Left ventricle myocardium inferior (tissue), 1 donor: Measurements from ENCODE around the gene COMT. TPM values are rescaled to one million over a fixed set of nuclear protein-coding genes. Genes with fewer than 3 reads are reported as not detected.

Experiments
- DNase-seq: peaks from one replicate; pipeline ENCODE4 v3.0.0-alpha.2; 2020
- H3K27ac ChIP-seq: fragments of 200-600 bp; replicated peaks from 2 replicates; pipeline ENCODE4 v1.8.0; 2021
- H3K27me3 ChIP-seq: fragments of 200-600 bp; 2 replicates; pipeline ENCODE4 v1.8.0; 2021; ENCODE audit warnings: low read depth
- H3K36me3 ChIP-seq: fragments of 200-600 bp; 2 replicates; pipeline ENCODE4 v1.8.0; 2021
- H3K4me1 ChIP-seq: fragments of 200-600 bp; 2 replicates; pipeline ENCODE4 v1.8.0; 2021
- H3K4me3 ChIP-seq: fragments of 200-600 bp; 2 replicates; pipeline ENCODE4 v1.8.0; 2021; ENCODE audit warnings: mild to moderate bottlenecking, moderate library complexity
- H3K9me3 ChIP-seq: fragments of 200-600 bp; replicated peaks from 2 replicates; pipeline ENCODE4 v1.8.0; 2021
- intact Hi-C: fragments of 100-400 bp; cut with micrococcal nuclease; formaldehyde crosslinking; loops from one replicate; pipeline ENCODE4 v1.11.0; 2022
- total RNA-seq: library from RNA; stranded (reverse); fragmentation: NEBNext Ultra II Directional; extraction: Animal tissue kit (Norgen Biotek cat#: 25700); gene quantifications from one replicate; pipeline ENCODE4 v1.2.1, GENCODE V29; 2021
- TF ChIP-seq, protein P1 (sequence below): fragments of 200-600 bp; IDR thresholded peaks from 2 replicates; pipeline ENCODE4 v1.8.0; 2021; ENCODE audit warnings: antibody characterized with exemption, mild to moderate bottlenecking, borderline replicate concordance
- donor health status: DM: no; HTN: yes; CAD: no; lungs with severe emphysema.

The COMT gene
- total RNA-seq, 1 donor from 2014 or later: 81.5 TPM

DNA sequence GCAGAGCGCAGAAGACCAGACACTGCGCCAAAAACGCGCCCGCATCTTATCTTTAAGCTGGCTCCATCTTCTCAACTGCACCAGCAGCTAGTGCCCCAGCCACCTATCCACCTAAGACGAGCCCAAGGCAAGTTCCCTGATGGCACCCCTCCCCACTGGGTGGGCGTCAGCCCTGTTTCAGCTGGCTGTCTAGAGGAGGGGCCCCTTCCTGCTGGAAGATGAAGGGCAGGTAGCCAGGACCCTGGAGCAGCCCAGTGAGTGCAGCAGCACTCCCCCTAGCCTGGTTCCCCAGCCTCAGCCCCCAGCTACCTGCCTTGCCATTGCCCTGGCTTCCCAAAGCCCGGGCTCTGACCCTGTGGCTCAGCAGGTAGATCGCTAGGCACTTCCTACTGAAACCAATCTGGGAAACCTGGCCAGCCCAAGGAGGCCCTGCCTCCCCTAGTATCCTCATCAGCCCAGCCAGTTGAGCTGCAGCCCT lies 46.8 kb downstream of the COMT start:
- TF ChIP-seq, protein P1, sequence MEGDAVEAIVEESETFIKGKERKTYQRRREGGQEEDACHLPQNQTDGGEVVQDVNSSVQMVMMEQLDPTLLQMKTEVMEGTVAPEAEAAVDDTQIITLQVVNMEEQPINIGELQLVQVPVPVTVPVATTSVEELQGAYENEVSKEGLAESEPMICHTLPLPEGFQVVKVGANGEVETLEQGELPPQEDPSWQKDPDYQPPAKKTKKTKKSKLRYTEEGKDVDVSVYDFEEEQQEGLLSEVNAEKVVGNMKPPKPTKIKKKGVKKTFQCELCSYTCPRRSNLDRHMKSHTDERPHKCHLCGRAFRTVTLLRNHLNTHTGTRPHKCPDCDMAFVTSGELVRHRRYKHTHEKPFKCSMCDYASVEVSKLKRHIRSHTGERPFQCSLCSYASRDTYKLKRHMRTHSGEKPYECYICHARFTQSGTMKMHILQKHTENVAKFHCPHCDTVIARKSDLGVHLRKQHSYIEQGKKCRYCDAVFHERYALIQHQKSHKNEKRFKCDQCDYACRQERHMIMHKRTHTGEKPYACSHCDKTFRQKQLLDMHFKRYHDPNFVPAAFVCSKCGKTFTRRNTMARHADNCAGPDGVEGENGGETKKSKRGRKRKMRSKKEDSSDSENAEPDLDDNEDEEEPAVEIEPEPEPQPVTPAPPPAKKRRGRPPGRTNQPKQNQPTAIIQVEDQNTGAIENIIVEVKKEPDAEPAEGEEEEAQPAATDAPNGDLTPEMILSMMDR: no peak
- no peak for DNase-seq
- H3K27me3 ChIP-seq: no peaks in the 10 kb centered on the region
- no peaks in the 10 kb centered on the region for H3K36me3 ChIP-seq
- no peak overlapping the region for H3K4me3 ChIP-seq
- H3K4me1 ChIP-seq: peaks cover 87% of the 10 kb centered on the region
- H3K9me3 ChIP-seq: no peaks in the 10 kb centered on the region
- peak overlapping the region; percentile 94 for H3K27ac ChIP-seq
- intact Hi-C loops: no loop called here

DNA sequence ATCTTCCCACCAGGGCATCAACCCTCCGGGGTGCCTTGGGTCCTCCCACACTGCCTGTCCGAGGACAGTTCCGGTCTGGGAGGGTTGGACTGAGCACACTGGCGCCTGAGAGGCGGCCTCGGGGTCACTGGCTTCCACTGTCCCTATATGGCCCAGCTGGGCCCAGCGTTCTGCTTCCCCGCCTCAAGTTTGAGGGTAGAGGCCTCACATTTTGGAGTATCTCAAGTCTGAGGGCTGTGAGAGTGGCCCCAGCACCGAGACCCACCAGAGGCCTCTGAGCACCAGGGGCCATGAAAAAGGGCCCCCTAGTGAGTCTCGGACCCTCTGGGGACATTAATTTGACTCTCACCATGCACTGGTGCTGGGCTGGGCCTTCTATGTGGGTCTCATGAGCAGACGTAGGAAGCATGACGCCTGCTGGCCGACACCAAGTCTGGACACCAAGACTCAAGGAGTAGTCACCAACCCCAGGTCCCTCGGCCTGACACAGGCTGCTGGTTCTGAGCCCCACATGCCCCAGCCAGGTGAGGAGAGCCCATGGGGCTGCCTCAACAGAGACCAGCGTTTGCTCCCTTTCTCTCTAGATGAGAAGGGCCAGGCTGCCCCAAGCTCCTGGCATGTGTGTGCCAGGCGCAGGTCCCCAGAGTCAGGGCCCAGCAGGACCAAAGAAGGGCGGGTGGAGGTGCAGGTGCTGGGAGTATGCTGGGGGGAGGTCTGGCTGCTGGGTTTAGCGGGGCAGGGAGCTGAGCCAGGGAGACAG lies 47.6 kb downstream of the COMT start:
- Histone ChIP-seq H3K36me3 (no peaks in the 10 kb centered on the region), H3K27me3 (no peaks in the 10 kb centered on the region), H3K9me3 (no peaks in the 10 kb centered on the region), H3K27ac (peak overlapping the region; percentile 94), H3K4me1 (peaks cover 80% of the 10 kb centered on the region), H3K4me3 (no peak overlapping the region)
- intact Hi-C loops: no loop called here
- DNase-seq: no peak
- TF ChIP-seq, protein P1: no peak

DNA sequence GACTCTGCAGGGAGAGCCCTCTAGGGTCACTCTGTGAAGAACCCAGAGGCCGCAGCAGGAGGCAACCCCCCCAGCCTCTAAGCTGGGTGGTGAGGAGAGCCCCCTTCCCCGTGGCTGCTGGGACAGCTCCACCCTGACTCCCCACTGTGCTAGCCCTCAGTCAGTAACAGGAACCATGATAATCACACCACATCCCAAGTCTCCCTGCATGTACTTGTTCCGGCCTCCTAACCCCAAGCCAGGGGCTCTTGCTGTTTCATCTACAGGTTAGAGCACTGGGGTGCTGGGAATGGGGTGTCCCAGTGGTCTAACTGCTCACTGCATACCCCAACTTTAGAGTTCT lies 48.1 kb downstream of the COMT start:
- no peaks in the 10 kb centered on the region for H3K27me3 ChIP-seq
- H3K36me3 ChIP-seq: no peaks in the 10 kb centered on the region
- H3K4me3 ChIP-seq: no peak overlapping the region
- TF ChIP-seq, protein P1: no peak
- peak overlapping the region; percentile 94 for H3K27ac ChIP-seq
- intact Hi-C loops: no loop called here
- H3K9me3 ChIP-seq: no peaks in the 10 kb centered on the region
- no peak for DNase-seq
- H3K4me1 ChIP-seq: peaks cover 75% of the 10 kb centered on the region

DNA sequence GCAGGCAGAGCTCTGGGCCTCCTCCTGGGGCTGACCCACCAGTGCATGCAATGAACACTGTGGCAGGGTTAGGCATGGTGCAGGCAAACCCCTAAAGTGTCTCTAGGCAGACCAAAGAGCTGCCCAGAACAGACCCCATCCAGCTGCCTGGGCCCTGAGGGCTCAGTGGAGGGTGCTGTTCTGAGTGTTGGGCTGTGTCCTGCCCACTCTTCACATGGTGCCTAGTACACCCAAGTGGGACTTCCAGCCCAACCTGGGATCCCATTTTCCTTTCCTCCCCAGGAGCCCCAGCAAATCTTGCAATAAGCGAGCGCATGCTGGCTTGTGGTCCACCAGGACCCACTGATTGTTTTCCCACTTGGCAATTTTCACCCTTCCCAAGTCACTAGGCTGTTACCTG lies 48.6 kb downstream of the COMT start:
- H3K27ac ChIP-seq: no peak overlapping the region
- TF ChIP-seq, protein P1: no peak
- DNase-seq: no peak
- no peaks in the 10 kb centered on the region for H3K9me3 ChIP-seq
- no peak overlapping the region for H3K4me3 ChIP-seq
- no peaks in the 10 kb centered on the region for H3K36me3 ChIP-seq
- H3K27me3 ChIP-seq: no peaks in the 10 kb centered on the region
- intact Hi-C loops: no loop called here
- peaks cover 71% of the 10 kb centered on the region for H3K4me1 ChIP-seq

DNA sequence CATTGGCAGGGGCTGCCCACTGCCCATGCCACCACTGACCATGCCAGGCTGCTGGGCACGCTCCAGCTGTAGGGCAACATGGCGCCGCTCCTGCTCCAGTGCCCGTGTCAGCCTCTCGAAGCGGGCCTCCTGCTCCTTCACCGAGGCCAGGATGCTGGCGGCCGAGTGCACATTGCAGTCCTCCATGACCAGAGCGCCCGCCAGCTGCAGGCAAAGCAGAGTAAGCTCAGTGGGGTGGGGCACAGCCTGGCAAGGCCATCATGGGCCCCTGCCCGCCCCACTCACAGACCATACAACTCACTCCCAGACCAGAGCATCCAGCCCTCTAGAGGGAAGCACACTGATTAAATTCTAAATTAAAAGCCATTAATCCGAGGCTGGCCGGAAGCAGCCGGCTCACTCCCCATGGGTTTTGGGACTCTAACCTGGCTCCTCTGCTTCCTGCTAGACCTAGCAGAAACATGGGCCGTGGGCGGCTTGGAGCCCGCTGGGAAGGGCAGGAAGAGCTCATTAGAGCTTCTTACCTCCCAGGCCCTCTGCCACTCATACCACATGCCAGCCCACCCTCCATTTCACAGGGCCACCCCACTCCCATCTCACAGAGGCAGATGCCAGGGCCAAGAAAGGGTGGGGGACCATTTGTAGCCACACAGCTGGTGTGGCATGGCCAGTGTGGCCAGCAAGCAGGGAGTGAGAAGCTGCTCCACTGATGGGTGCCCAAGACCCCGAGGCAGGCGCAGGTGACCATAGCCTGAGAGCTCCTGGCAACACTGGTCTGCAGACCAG lies 49.2 kb downstream of the COMT start:
- peak overlapping the region; percentile 50 for H3K27ac ChIP-seq
- no peak for DNase-seq
- no peaks in the 10 kb centered on the region for H3K9me3 ChIP-seq
- H3K36me3 ChIP-seq: no peaks in the 10 kb centered on the region
- intact Hi-C loops: no loop called here
- H3K4me3 ChIP-seq: no peak overlapping the region
- H3K27me3 ChIP-seq: no peaks in the 10 kb centered on the region
- TF ChIP-seq, protein P1: no peak
- H3K4me1 ChIP-seq: peaks cover 71% of the 10 kb centered on the region
